Lower leg skin (tissue), 3 donors: ENCODE data around the gene ZDHHC12.

ENCODE experiments used
- CTCF ChIP-seq, 3 donors: fragments of 450-650 bp; IDR thresholded peaks; one replicate each; pipeline ENCODE4 v1.5.1; 2016; ENCODE audit warnings: antibody characterized with exemption in 3 of 3, mild to moderate bottlenecking in 3 of 3, moderate library complexity in 2 of 3
- POLR2A ChIP-seq, 2 donors: fragments of 450-650 bp; IDR thresholded peaks; one replicate each; pipeline ENCODE4 v1.6.1; 2016 to 2017; ENCODE audit warnings: antibody characterized with exemption in 2 of 2, mild to moderate bottlenecking in 1 of 2, moderate library complexity in 1 of 2

GRCh38 chr9:128753627-128754026, 29.7 kb upstream of the ZDHHC12 start:
- no peak for TF ChIP-seq POLR2A (IDR thresholded peaks at IDR 0.05)
- TF ChIP-seq CTCF (IDR thresholded peaks at IDR 0.05) = no peak
